Mesenchymal stem cell (in vitro differentiated cells and primary cell): ENCODE measurements around the gene RMI2.

ENCODE experiments used
- DNase-seq: peaks from one replicate; pipeline ENCODE4 v3.0.0-alpha.2; 2013
- H2AFZ ChIP-seq: one replicate; pipeline ENCODE4 v1.6.1; 2013; ENCODE audit warnings: low read depth, mild to moderate bottlenecking, control low read depth, inconsistent platforms, low read length, moderate library complexity
- H2AK5ac ChIP-seq: 2 replicates; pipeline ENCODE4 v1.6.1; 2013; ENCODE audit warnings: low read length, moderate library complexity, mild to moderate bottlenecking, inconsistent platforms; ENCODE audit not compliant: severe bottlenecking
- H2BK120ac ChIP-seq: one replicate; pipeline ENCODE4 v1.6.1; 2013; ENCODE audit warnings: low read depth, mild to moderate bottlenecking, inconsistent platforms, low read length, moderate library complexity
- H2BK12ac ChIP-seq, 2 experiments: one replicate each; pipeline ENCODE4 v1.6.1; 2013; ENCODE audit warnings: inconsistent platforms in 2 of 2, low read length in 2 of 2, mild to moderate bottlenecking in 2 of 2, moderate library complexity in 2 of 2, control low read depth in 1 of 2
- H2BK15ac ChIP-seq: one replicate; pipeline ENCODE4 v1.6.1; 2013; ENCODE audit warnings: mild to moderate bottlenecking, low read depth, inconsistent platforms; ENCODE audit not compliant: poor library complexity, severe bottlenecking
- H2BK5ac ChIP-seq: 2 replicates; pipeline ENCODE4 v1.6.1; 2013; ENCODE audit warnings: low read depth, mild to moderate bottlenecking, low read length, control low read depth, inconsistent platforms; ENCODE audit not compliant: poor library complexity, severe bottlenecking
- H3K14ac ChIP-seq, 2 experiments: one replicate each; pipeline ENCODE4 v1.6.1; 2013; ENCODE audit warnings: inconsistent platforms in 2 of 2, low read length in 2 of 2, control low read depth in 1 of 2, mild to moderate bottlenecking in 1 of 2, moderate library complexity in 1 of 2
- H3K18ac ChIP-seq, 2 experiments: one replicate each; pipeline ENCODE4 v1.6.1; 2013; ENCODE audit warnings: inconsistent platforms in 2 of 2, low read length in 2 of 2, control low read depth in 1 of 2, low read depth in 1 of 2, mild to moderate bottlenecking in 1 of 2
- H3K23ac ChIP-seq, 2 experiments: one replicate each; pipeline ENCODE4 v1.6.1; 2013; ENCODE audit warnings: inconsistent platforms in 2 of 2, low read length in 2 of 2, mild to moderate bottlenecking in 2 of 2, moderate library complexity in 2 of 2, control low read depth in 1 of 2
- H3K27ac ChIP-seq: 2 replicates; pipeline ENCODE4 v1.5.1; 2013; ENCODE audit warnings: mild to moderate bottlenecking, moderate library complexity, low read length, control low read depth, inconsistent platforms; ENCODE audit not compliant: poor library complexity, severe bottlenecking
- H3K27me3 ChIP-seq, 2 experiments: 2 replicates each; pipeline versions ENCODE4 v1.6.1 to v1.7.0; 2013; ENCODE audit warnings: low read length in 2 of 2, mild to moderate bottlenecking in 2 of 2, moderate library complexity in 2 of 2, control low read depth in 1 of 2, inconsistent platforms in 1 of 2; ENCODE audit not compliant: control insufficient read depth in 1 of 2, insufficient read depth in 1 of 2
- H3K36me3 ChIP-seq, 2 experiments: 2 replicates each; pipeline versions ENCODE4 v1.6.1 to v1.7.0; 2013; ENCODE audit warnings: low read length in 2 of 2, control low read depth in 1 of 2, inconsistent platforms in 1 of 2, low read depth in 1 of 2, mild to moderate bottlenecking in 1 of 2; ENCODE audit not compliant: insufficient read depth in 2 of 2, control insufficient read depth in 1 of 2
- H3K4ac ChIP-seq, 2 experiments: one replicate each; pipeline ENCODE4 v1.6.1; 2013; ENCODE audit warnings: inconsistent platforms in 2 of 2, low read length in 2 of 2, mild to moderate bottlenecking in 2 of 2, moderate library complexity in 2 of 2, control low read depth in 1 of 2, low read depth in 1 of 2
- H3K4me1 ChIP-seq: 2 replicates; pipeline ENCODE4 v1.6.1; 2013; ENCODE audit warnings: low read depth, low read length, control low read depth; ENCODE audit not compliant: control insufficient read depth, insufficient read depth
- H3K4me2 ChIP-seq: 2 replicates; pipeline ENCODE4 v1.6.1; 2013; ENCODE audit warnings: low read length, mild to moderate bottlenecking, inconsistent platforms; ENCODE audit not compliant: poor library complexity, severe bottlenecking
- H3K4me3 ChIP-seq, 2 experiments: 2 replicates each; pipeline versions ENCODE4 v1.5.1 to v1.7.0; 2013; ENCODE audit warnings: low read length in 2 of 2, mild to moderate bottlenecking in 2 of 2, control low read depth in 1 of 2, low read depth in 1 of 2; ENCODE audit not compliant: insufficient read depth in 1 of 2
- H3K79me1 ChIP-seq: replicated peaks from 2 replicates; pipeline ENCODE4 v1.6.1; 2013; ENCODE audit warnings: mild to moderate bottlenecking, control low read depth, low read length, inconsistent platforms; ENCODE audit not compliant: poor library complexity, severe bottlenecking
- H3K9ac ChIP-seq: 2 replicates; pipeline ENCODE4 v1.7.0; 2013; ENCODE audit warnings: mild to moderate bottlenecking, low read length, moderate library complexity
- H3K9me3 ChIP-seq: 2 replicates; pipeline ENCODE4 v1.7.0; 2013; ENCODE audit warnings: mild to moderate bottlenecking, low read length; ENCODE audit not compliant: control insufficient read depth
- H4K8ac ChIP-seq: one replicate; pipeline ENCODE4 v1.6.1; 2013; ENCODE audit warnings: inconsistent platforms, mild to moderate bottlenecking, low read length, moderate library complexity
- H4K91ac ChIP-seq: one replicate; pipeline ENCODE4 v1.6.1; 2013; ENCODE audit warnings: mild to moderate bottlenecking, low read length, inconsistent platforms
- WGBS: methylation state at CpG from one replicate; pipeline ENCODE4 v1.1.7; 2013; ENCODE audit warnings: mixed read lengths; 5-methylcytosine and 5-hydroxymethylcytosine counted together

Gene RMI2

DNA sequence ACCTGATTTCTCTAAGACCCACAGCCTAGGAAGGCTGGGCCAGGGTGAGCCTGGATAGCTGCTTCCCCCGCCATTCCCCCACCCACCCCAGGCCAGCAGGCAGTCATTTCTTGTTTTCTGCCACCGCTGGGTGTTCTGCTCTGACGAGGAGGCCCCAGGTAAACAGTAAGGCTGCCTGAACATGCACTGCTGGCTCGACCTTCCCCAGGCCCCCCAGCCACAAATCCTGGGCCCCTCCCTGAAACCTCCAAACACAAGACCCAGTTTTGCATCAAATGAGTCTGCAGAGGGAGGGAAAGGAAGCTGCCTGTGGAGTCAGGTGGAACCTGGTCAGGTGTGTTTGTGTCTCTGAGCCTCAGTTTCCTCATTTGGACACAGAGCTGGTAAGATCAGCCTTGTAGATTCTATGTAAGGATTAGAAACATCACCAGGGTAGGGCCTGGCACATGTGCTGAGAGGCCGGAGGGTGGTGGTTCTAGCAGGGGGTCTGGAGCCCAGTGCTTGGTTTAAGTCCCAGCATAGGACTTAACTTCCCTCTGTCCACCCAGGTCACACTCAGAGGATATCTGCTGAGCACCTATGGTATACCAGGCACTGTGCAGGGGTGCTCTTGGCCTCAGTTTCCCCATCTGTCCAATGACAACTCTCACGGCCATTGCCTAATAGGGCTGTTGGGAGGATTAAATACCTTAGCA, 45.2 kb upstream of the RMI2 start:
- H2BK15ac ChIP-seq = no peak overlapping the region
- no peak overlapping the region for H3K27ac ChIP-seq
- H2BK5ac ChIP-seq = no peak overlapping the region
- H4K8ac ChIP-seq = no peak overlapping the region
- no peak overlapping the region for H2BK12ac ChIP-seq
- H3K4me3 ChIP-seq = no peak overlapping the region
- H3K9me3 ChIP-seq = no peaks in the 10 kb centered on the region
- H2AFZ ChIP-seq = no peak overlapping the region
- no peak for DNase-seq
- WGBS = 100% methylated on average over 4 of the region's 6 CpGs
- no peaks in the 10 kb centered on the region for H3K36me3 ChIP-seq
- no peak overlapping the region for H3K14ac ChIP-seq
- H3K4me1 ChIP-seq = peaks cover 26% of the 10 kb centered on the region
- H3K23ac ChIP-seq = no peak overlapping the region
- H3K4ac ChIP-seq = no peak overlapping the region
- H3K9ac ChIP-seq = no peak overlapping the region
- H2BK120ac ChIP-seq = no peak overlapping the region
- peaks cover 0 to 4% of the 10 kb centered on the region in 2 experiments for H3K27me3 ChIP-seq
- peak overlapping the region; percentile 24 for H2AK5ac ChIP-seq
- no peak overlapping the region for H3K4me2 ChIP-seq
- H3K79me1 ChIP-seq = no peaks in the 10 kb centered on the region
- H3K18ac ChIP-seq = no peak overlapping the region
- H4K91ac ChIP-seq = no peak overlapping the region

DNA sequence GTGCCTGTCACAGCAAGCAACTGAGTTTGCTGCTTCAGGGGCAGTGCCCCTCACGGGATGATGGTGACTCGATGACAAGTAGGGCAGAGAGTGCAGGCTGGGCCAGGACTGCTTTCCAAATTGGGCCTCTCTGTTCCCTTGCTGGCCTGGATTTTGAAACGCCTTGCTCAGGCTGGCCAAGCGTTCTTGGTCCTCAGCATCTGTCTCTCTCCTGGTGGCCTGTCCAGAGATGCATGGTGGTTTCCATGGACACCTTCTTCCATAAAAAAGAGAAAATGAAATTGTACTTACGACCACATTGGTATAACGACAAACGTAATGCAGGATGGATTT, 44.7 kb upstream of the RMI2 start:
- peak overlapping the region; percentile 24 for H2AK5ac ChIP-seq
- no peaks in the 10 kb centered on the region for H3K9me3 ChIP-seq
- no peak overlapping the region for H3K4me2 ChIP-seq
- H3K79me1 ChIP-seq = no peaks in the 10 kb centered on the region
- H4K91ac ChIP-seq = no peak overlapping the region
- no peaks in the 10 kb centered on the region for H3K36me3 ChIP-seq
- H3K14ac ChIP-seq = no peak overlapping the region
- H2BK15ac ChIP-seq = no peak overlapping the region
- H3K4me1 ChIP-seq = peaks cover 26% of the 10 kb centered on the region
- no peak overlapping the region for H2BK120ac ChIP-seq
- no peak overlapping the region for H4K8ac ChIP-seq
- no peak overlapping the region for H3K9ac ChIP-seq
- WGBS = 96% methylated on average over 7 of the region's 7 CpGs
- H2AFZ ChIP-seq = no peak overlapping the region
- no peak overlapping the region for H3K4me3 ChIP-seq
- no peak overlapping the region for H3K27ac ChIP-seq
- H2BK12ac ChIP-seq = no peak overlapping the region
- peaks cover 0 to 4% of the 10 kb centered on the region in 2 experiments for H3K27me3 ChIP-seq
- DNase-seq = no peak
- H3K18ac ChIP-seq = no peak overlapping the region
- no peak overlapping the region for H3K4ac ChIP-seq
- no peak overlapping the region for H2BK5ac ChIP-seq
- no peak overlapping the region for H3K23ac ChIP-seq

DNA sequence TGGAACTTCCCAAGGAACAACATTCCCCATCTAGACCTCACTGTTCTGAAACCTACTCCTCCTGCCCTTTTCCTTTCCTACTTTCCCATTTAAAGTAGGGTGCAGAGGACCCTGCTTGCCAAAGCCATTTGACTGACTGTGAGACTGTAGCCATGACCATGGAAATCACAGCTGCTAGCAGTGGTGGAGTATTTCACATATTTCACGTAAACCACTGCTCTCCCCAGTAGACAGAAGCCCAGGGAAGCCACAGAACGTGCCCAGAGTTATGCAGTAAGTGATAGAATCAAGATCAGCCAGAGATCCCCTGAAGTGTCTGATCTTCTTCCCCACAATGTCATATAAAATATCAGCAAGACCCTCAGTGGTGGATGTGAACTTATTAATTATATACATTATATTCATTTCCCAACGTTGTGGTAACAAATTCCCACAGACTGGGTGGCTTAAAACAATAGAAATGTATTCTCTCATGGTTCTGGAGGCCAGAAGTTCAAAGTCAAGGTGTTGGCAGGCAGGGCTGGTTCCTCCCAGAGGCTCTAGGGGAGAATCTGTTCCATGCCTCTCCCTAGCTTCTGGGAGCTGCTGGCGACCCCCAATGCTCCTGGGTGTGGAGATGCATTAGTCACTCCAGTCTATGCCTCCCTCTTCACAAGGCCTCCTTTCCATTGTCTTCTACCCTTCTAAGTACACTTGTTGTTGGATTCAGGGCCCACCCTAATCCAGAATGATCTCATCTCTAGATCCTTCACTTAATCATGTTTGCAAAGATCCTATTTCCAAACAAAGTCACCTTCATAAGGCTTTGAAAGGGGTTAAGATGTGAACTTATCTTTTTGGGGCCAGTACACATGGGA, 43.4 kb upstream of the RMI2 start:
- Histone ChIP-seq H3K79me1 (no peaks in the 10 kb centered on the region), H2BK120ac (no peak overlapping the region), H3K36me3 (no peaks in the 10 kb centered on the region), H2AK5ac (peak overlapping the region; percentile 56), H3K27me3 (peaks cover 0 to 4% of the 10 kb centered on the region in 2 experiments), H3K9ac (no peak overlapping the region), H4K8ac (no peak overlapping the region), H3K4me1 (peaks cover 18% of the 10 kb centered on the region), H2BK15ac (no peak overlapping the region), H2BK12ac (no peak overlapping the region), H4K91ac (no peak overlapping the region), H3K4ac (no peak overlapping the region), H3K4me2 (no peak overlapping the region), H3K9me3 (no peaks in the 10 kb centered on the region), H2AFZ (no peak overlapping the region), H3K14ac (no peak overlapping the region), H3K18ac (no peak overlapping the region), H3K27ac (no peak overlapping the region), H3K4me3 (no peak overlapping the region), H2BK5ac (no peak overlapping the region), H3K23ac (no peak overlapping the region)
- DNase-seq = no peak
- WGBS = 65% methylated on average over 2 of the region's 4 CpGs

DNA sequence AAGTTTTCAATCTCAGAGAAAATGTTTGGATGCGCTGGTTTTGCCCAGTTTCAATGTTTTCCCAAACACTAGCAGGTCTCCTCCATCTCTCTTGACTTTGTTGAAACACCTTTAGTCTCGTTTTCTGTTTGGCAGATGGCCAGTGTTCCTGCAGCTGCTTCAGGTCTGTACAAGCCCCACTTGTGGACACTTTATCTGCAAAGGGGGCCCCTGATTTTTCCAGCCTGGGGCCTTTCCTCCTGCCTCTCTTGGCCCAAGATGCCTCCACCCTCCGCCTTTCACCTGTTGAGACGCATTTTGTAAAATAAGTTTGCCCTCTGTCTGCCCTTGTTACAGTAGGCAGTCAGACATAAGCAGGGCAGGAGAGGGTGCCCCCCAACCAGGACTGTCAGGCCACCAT, 42.3 kb upstream of the RMI2 start:
- no peak overlapping the region for H4K8ac ChIP-seq
- H2BK12ac ChIP-seq = no peak overlapping the region
- no peak overlapping the region for H2BK15ac ChIP-seq
- H3K79me1 ChIP-seq = no peaks in the 10 kb centered on the region
- peaks cover 0 to 4% of the 10 kb centered on the region in 2 experiments for H3K27me3 ChIP-seq
- H3K4me3 ChIP-seq = no peak overlapping the region
- DNase-seq = no peak
- WGBS = 94% methylated on average over 4 of the region's 4 CpGs
- H3K14ac ChIP-seq = no peak overlapping the region
- no peaks in the 10 kb centered on the region for H3K9me3 ChIP-seq
- no peak overlapping the region for H2AFZ ChIP-seq
- no peak overlapping the region for H3K4me2 ChIP-seq
- H2AK5ac ChIP-seq = peak overlapping the region; percentile 59
- no peak overlapping the region for H2BK5ac ChIP-seq
- H3K18ac ChIP-seq = no peak overlapping the region
- H3K9ac ChIP-seq = no peak overlapping the region
- H2BK120ac ChIP-seq = no peak overlapping the region
- H3K36me3 ChIP-seq = no peaks in the 10 kb centered on the region
- H3K4me1 ChIP-seq = peaks cover 13% of the 10 kb centered on the region
- H3K23ac ChIP-seq = no peak overlapping the region
- H3K4ac ChIP-seq = no peak overlapping the region
- no peak overlapping the region for H4K91ac ChIP-seq
- no peak overlapping the region for H3K27ac ChIP-seq
